HepG2 (cell line): ENCODE data around the gene SLC41A1. TPM values are rescaled to one million over a fixed set of nuclear protein-coding genes. Genes with fewer than 3 reads are reported as not detected.

Experiments
- ATAC-seq: fragments of 200-7000 bp; cut with Tn5 transposase; 3 replicates; pipeline ENCODE4 v1.9.1; 2020; ENCODE audit warnings: mild to moderate bottlenecking, moderate library complexity
- BruUV-seq: library from RNA; stranded (reverse); fragments of 400-500 nt; replicated peaks from 2 replicates; lab custom pipeline; 2021; lab: Mats Ljungman, UMichigan
- CTCF ChIA-PET: fragments of 300-600 bp; formaldehyde crosslinking; extraction: SDS; loops from one replicate; lab custom pipeline; 2021; ENCODE audit warnings: low total read pairs, inconsistent platforms, low intra/inter-chr PET ratio; lab: Yijun Ruan, JAX
- POLR2A ChIA-PET: fragments of 350-600 bp; sonication (Branson Sonifier 250); formaldehyde crosslinking; loops from one replicate; lab custom pipeline; 2020; ENCODE audit warnings: antibody characterized with exemption, inconsistent platforms; lab: Yijun Ruan, JAX
- DNase-seq: peaks from one replicate; pipeline ENCODE4 v3.0.0-alpha.2; 2015; ENCODE audit warnings: low spot score
- FAIRE-seq: peaks from 3 replicates; lab custom pipeline; 2011; peaks lifted over from hg19 to GRCh38; lab: Jason Lieb, UNC
- H2AFZ ChIP-seq: one replicate; pipeline ENCODE4 v1.6.1; 2011; ENCODE audit warnings: low read length, inconsistent platforms
- H3K27ac ChIP-seq: fragments of 300-600 bp; 3 replicates; pipeline ENCODE4 v1.8.0; 2011; ENCODE audit warnings: mixed run types, mild to moderate bottlenecking, mixed read lengths, low read length, inconsistent platforms; ENCODE audit not compliant: insufficient read depth; ENCODE audit errors: extremely low read length
- H3K27me3 ChIP-seq, 2 experiments: fragments of 200-600 bp in 1 of 2; 2 replicates in 1 of 2; 3 replicates in 1 of 2; pipeline versions ENCODE4 v1.6.0 to v1.8.0; 2011; ENCODE audit warnings: low read length in 2 of 2, mild to moderate bottlenecking in 2 of 2, moderate library complexity in 2 of 2, inconsistent platforms in 1 of 2; ENCODE audit not compliant: insufficient read depth in 2 of 2, control insufficient read depth in 1 of 2
- H3K36me3 ChIP-seq, 2 experiments: fragments of 200-600 bp in 1 of 2; replicated peaks in 1 of 2; 2 replicates in 1 of 2; 3 replicates in 1 of 2; pipeline versions ENCODE4 v1.5.1 to v1.8.0; 2011; ENCODE audit warnings: low read length in 2 of 2, inconsistent platforms in 1 of 2; ENCODE audit not compliant: insufficient read depth in 2 of 2, control insufficient read depth in 1 of 2
- H3K4me1 ChIP-seq: 2 replicates; pipeline ENCODE4 v1.5.1; 2012; ENCODE audit warnings: low read length, inconsistent platforms; ENCODE audit not compliant: insufficient read depth
- H3K4me2 ChIP-seq: 2 replicates; pipeline ENCODE4 v1.6.0; 2011; ENCODE audit warnings: low read depth, low read length, inconsistent platforms
- H3K4me3 ChIP-seq, 3 experiments: fragments of 200-600 bp in 1 of 3; sonication (generic), shearing (Covaris generic) in 1 of 3; replicated peaks in 1 of 3; 2 replicates each; pipeline ENCODE4 v1.5.1; 2011 to 2016; ENCODE audit warnings: low read length in 3 of 3, inconsistent platforms in 2 of 3, low read depth in 2 of 3, mild to moderate bottlenecking in 2 of 3, control low read depth in 1 of 3, mixed read lengths in 1 of 3; ENCODE audit not compliant: insufficient read depth in 1 of 3
- H3K79me2 ChIP-seq: one replicate; pipeline ENCODE4 v1.6.1; 2011; ENCODE audit warnings: low read length, inconsistent platforms; ENCODE audit not compliant: insufficient read depth
- H3K9ac ChIP-seq: 2 replicates; pipeline ENCODE4 v1.6.0; 2011; ENCODE audit warnings: mild to moderate bottlenecking, low read depth, low read length, inconsistent platforms; ENCODE audit not compliant: insufficient read depth
- H3K9me3 ChIP-seq: 2 replicates; pipeline ENCODE4 v1.5.1; 2012; ENCODE audit warnings: mild to moderate bottlenecking, low read length
- H4K20me1 ChIP-seq: 2 replicates; pipeline ENCODE4 v1.6.0; 2011; ENCODE audit warnings: inconsistent platforms, mild to moderate bottlenecking, low read length, moderate library complexity; ENCODE audit not compliant: insufficient read depth
- FOXA3 ChIP-seq: IDR thresholded peaks from 2 replicates; pipeline ENCODE4 v1.6.1; 2016; ENCODE audit warnings: missing genetic modification reagents, missing compliant biosample characterization
- KLF11 ChIP-seq: IDR thresholded peaks from 2 replicates; pipeline ENCODE4 v1.6.1; 2016; ENCODE audit warnings: missing compliant biosample characterization
- NFKB2 ChIP-seq: sonication (generic); formaldehyde crosslinking; IDR thresholded peaks from 2 replicates; pipeline ENCODE4 v1.4.0; 2020; ENCODE audit warnings: missing genetic modification reagents, borderline replicate concordance
- NR2F1 ChIP-seq, 2 experiments: fragments of 450-650 bp in 1 of 2; formaldehyde crosslinking in 1 of 2; IDR thresholded peaks; 2 replicates each; pipeline versions ENCODE4 v1.5.0 to v1.6.1; 2016 to 2020; ENCODE audit warnings: mild to moderate bottlenecking in 1 of 2, missing compliant biosample characterization in 1 of 2, missing genetic modification reagents in 1 of 2, moderate library complexity in 1 of 2
- RBM22 ChIP-seq: fragments of 200-400 bp; formaldehyde crosslinking; optimal IDR thresholded peaks from 2 replicates; pipeline ENCODE3; 2017; ENCODE audit warnings: mild to moderate bottlenecking, low read length, moderate library complexity
- SOX6 ChIP-seq, 2 experiments: fragments of 450-650 bp in 1 of 2; sonication (generic) in 1 of 2; formaldehyde crosslinking in 1 of 2; IDR thresholded peaks; 2 replicates each; pipeline versions ENCODE4 v1.4.0 to v1.6.1; 2017 to 2020; ENCODE audit warnings: antibody characterized with exemption in 1 of 2, mild to moderate bottlenecking in 1 of 2, missing genetic modification reagents in 1 of 2
- ZNF460 ChIP-seq: sonication (generic); formaldehyde crosslinking; IDR thresholded peaks from 2 replicates; pipeline ENCODE4 v1.5.1; 2020; ENCODE audit warnings: missing genetic modification reagents, mild to moderate bottlenecking, borderline replicate concordance
- WGBS: methylation state at CpG from one replicate; pipeline ENCODE4 v1.1.6; 2017; ENCODE audit warnings: low lambda C conversion rate; 5-methylcytosine and 5-hydroxymethylcytosine counted together
- in situ Hi-C: cut with HindIII; loops from 2 replicates; pipeline ENCODE4 v1.10.0; 2017; ENCODE audit warnings: low pct_unique_long_range_greater_than_20kb; ENCODE audit not compliant: extremely low pct_ligation_motif_present
- intact Hi-C: fragments of 100-400 bp; cut with micrococcal nuclease; formaldehyde crosslinking; loops from one replicate; pipeline ENCODE4 v1.10.0; 2022; ENCODE audit not compliant: unreplicated experiment
- polyA plus RNA-seq, 8 experiments: library from polyadenylated mRNA; depleted of rRNA in 3 of 8; stranded (reverse) in 7 of 8; unstranded in 1 of 8; fragments of >200 nt; fragmentation: Illumina TruSeq in 4 of 8; extraction: Trizol in 4 of 8; gene quantifications; 2 replicates each; pipeline versions ENCODE4 v1.2.1 to v1.2.3, GENCODE V29; 2011 to 2016; ENCODE audit warnings: low read depth in 4 of 8, missing spikeins in 1 of 8, mixed read lengths in 1 of 8; ENCODE audit not compliant: insufficient read depth in 1 of 8
- total RNA-seq, 5 experiments: library from RNA; depleted of rRNA; stranded (reverse); fragments of >200 nt; fragmentation: Illumina TruSeq; extraction: Trizol; gene quantifications; 2 replicates each; pipeline ENCODE4 v1.2.3, GENCODE V29; 2016; ENCODE audit warnings: low read depth in 1 of 5
- TF ChIP-seq, protein P1 (sequence below): sonication (generic); formaldehyde crosslinking; IDR thresholded peaks from 2 replicates; pipeline ENCODE4 v1.4.0; 2020; ENCODE audit warnings: missing genetic modification reagents, mild to moderate bottlenecking, borderline replicate concordance
- TF ChIP-seq, protein P2 (sequence below): sonication (generic); formaldehyde crosslinking; IDR thresholded peaks from 2 replicates; pipeline ENCODE4 v1.5.0; 2020; ENCODE audit warnings: mild to moderate bottlenecking, missing genetic modification reagents, moderate library complexity

The SLC41A1 gene
- total and polyA plus RNA-seq, 2 of the 13 experiments (the other 11 are each of a cell fraction or from before 2014, with no cell fraction given): 2.2 to 4.6 TPM

DNA sequence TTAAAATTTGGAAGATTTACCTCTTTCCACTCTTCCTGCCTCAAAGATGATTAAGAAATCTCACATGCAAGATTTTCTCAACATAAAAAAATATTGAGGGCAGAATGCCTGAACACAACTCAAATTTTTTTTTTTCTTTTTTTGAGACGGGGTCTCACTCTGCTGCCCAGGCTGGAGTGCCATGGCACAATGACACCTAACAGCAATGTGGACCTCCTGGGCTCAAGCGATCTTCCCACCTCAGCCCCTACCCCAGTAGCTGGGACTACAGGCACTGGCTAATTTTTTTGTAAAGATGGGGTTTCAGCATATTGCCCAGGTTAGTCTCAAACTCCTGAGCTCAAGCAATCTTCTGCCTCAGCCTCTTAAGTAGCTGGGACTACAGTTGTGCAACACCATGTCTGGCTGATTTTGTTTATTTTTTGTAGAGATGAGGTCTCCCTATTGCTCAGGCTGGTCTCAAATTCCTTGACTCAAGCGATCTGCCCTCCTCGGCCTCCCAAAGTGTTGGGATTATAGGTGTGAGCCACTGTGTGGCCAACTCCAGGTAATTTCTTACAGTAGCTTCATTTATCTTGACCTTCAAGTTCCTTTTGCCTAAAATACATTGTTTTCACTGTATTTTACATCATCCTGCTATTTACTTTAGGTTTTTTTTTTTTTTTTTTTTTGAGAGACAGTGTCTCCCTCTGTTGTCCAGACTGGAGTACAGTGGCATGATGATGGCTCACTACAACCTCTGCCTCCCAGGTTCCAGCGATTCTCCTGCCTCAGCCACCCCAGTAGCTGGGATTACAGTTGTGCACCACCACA is 73.4 kb downstream of the SLC41A1 start:
- Histone ChIP-seq H3K27me3 (no peaks in the 10 kb centered on the region), H3K9ac (no peak overlapping the region), H2AFZ (no peak overlapping the region), H3K27ac (no peak overlapping the region), H3K4me3 (no peak overlapping the region), H3K9me3 (no peaks in the 10 kb centered on the region), H3K4me2 (no peak overlapping the region), H3K36me3 (peaks cover 0 to 11% of the 10 kb centered on the region in 2 experiments; a peak in 3 of 5 replicates), H3K79me2 (peaks cover 74% of the 10 kb centered on the region), H3K4me1 (peaks cover 35% of the 10 kb centered on the region), H4K20me1 (peaks cover 4% of the 10 kb centered on the region; the same call in 1 of the 2 replicates)
- ChIA-PET POLR2A (interaction anchor here (0.9 to 1.4 kb wide), 4 partner anchors 10 to 34 kb away, joined by 3 to 6 read pairs (median 4); no protein-coding TSS in a partner anchor), CTCF (no interaction called here)
- intact Hi-C loops: no loop called here
- BruUV-seq: no TSS peak
- ATAC-seq: peak; percentile 69
- in situ Hi-C loops: no loop called here
- 66% methylated on average over 5 of the region's 5 CpGs for WGBS
- DNase-seq: peak; percentile 25
- peak; percentile 56; the same call in 1 of the 2 replicates for TF ChIP-seq ZNF460 (CRISPR knock-in tag)
- peak; percentile 32 for TF ChIP-seq RBM22
- TF ChIP-seq FOXA3 (CRISPR knock-in tag): peak; percentile 55
- TF ChIP-seq NFKB2: no peak
- TF ChIP-seq KLF11 (CRISPR knock-in tag): no peak
- TF ChIP-seq SOX6 (IDR thresholded peaks at IDR 0.05): no peak
- peak; percentile 24; the same call in 1 of the 2 replicates for TF ChIP-seq SOX6 (CRISPR knock-in tag; IDR thresholded peaks at IDR 0.05)
- TF ChIP-seq, protein P1, sequence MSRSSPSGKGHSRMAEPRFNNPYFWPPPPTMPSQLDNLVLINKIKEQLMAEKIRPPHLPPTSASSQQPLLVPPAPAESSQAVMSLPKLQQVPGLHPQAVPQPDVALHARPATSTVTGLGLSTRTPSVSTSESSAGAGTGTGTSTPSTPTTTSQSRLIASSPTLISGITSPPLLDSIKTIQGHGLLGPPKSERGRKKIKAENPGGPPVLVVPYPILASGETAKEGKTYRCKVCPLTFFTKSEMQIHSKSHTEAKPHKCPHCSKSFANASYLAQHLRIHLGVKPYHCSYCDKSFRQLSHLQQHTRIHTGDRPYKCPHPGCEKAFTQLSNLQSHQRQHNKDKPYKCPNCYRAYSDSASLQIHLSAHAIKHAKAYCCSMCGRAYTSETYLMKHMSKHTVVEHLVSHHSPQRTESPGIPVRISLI (CRISPR knock-in tag): peak; percentile 96
- TF ChIP-seq, protein P2, sequence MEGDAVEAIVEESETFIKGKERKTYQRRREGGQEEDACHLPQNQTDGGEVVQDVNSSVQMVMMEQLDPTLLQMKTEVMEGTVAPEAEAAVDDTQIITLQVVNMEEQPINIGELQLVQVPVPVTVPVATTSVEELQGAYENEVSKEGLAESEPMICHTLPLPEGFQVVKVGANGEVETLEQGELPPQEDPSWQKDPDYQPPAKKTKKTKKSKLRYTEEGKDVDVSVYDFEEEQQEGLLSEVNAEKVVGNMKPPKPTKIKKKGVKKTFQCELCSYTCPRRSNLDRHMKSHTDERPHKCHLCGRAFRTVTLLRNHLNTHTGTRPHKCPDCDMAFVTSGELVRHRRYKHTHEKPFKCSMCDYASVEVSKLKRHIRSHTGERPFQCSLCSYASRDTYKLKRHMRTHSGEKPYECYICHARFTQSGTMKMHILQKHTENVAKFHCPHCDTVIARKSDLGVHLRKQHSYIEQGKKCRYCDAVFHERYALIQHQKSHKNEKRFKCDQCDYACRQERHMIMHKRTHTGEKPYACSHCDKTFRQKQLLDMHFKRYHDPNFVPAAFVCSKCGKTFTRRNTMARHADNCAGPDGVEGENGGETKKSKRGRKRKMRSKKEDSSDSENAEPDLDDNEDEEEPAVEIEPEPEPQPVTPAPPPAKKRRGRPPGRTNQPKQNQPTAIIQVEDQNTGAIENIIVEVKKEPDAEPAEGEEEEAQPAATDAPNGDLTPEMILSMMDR: peak; percentile 34
- no peak for TF ChIP-seq NR2F1 (CRISPR knock-in tag; IDR thresholded peaks at IDR 0.05)
- peak; percentile 61 for FAIRE-seq

Other genes with a start within 250 kb of the SLC41A1 start
- gene ELK4, start 181.2 kb downstream of the SLC41A1 start, total RNA-seq (2016; rRNA removed; fragmentation: Illumina TruSeq; extraction: Trizol): 13.1 and 15.0 TPM in 2 replicates
- gene ELK4, start 181.2 kb downstream of the SLC41A1 start, polyA plus RNA-seq (2011; rRNA removed): 6.8 and 8.3 TPM in 2 replicates
- 1.9 and 3.4 TPM in 2 replicates for gene SLC45A3, start 132.7 kb downstream of the SLC41A1 start, total RNA-seq (2016; rRNA removed; fragmentation: Illumina TruSeq; extraction: Trizol)
- gene SLC45A3, start 132.7 kb downstream of the SLC41A1 start, polyA plus RNA-seq (2011; rRNA removed): 4.1 and 7.3 TPM in 2 replicates
- 117 and 194 TPM in 2 replicates for gene NUCKS1, start 63.0 kb downstream of the SLC41A1 start, total RNA-seq (2016; rRNA removed; fragmentation: Illumina TruSeq; extraction: Trizol)
- 25.1 and 35.5 TPM in 2 replicates for gene NUCKS1, start 63.0 kb downstream of the SLC41A1 start, polyA plus RNA-seq (2011; rRNA removed)
- 10.1 and 13.1 TPM in 2 replicates for gene RAB29, start 37.7 kb downstream of the SLC41A1 start, total RNA-seq (2016; rRNA removed; fragmentation: Illumina TruSeq; extraction: Trizol)
- 8.7 and 10.0 TPM in 2 replicates for gene RAB29, start 37.7 kb downstream of the SLC41A1 start, polyA plus RNA-seq (2011; rRNA removed)
- not detected in 2 replicates for gene PM20D1, start 36.9 kb upstream of the SLC41A1 start, total RNA-seq (2016; rRNA removed; fragmentation: Illumina TruSeq; extraction: Trizol)
- not detected in 2 replicates for gene PM20D1, start 36.9 kb upstream of the SLC41A1 start, polyA plus RNA-seq (2011; rRNA removed)
- 0.04 and 0.15 TPM in 2 replicates for gene SLC26A9, start 130.3 kb upstream of the SLC41A1 start, total RNA-seq (2016; rRNA removed; fragmentation: Illumina TruSeq; extraction: Trizol)
- gene SLC26A9, start 130.3 kb upstream of the SLC41A1 start, polyA plus RNA-seq (2011; rRNA removed): 0.03 and 0.11 TPM in 2 replicates
- gene RAB7B, start 190.2 kb upstream of the SLC41A1 start, total RNA-seq (2016; rRNA removed; fragmentation: Illumina TruSeq; extraction: Trizol): 0.34 and 0.46 TPM in 2 replicates
- gene RAB7B, start 190.2 kb upstream of the SLC41A1 start, polyA plus RNA-seq (2011; rRNA removed): 0.05 and 0.39 TPM in 2 replicates
- 0.69 and 0.95 TPM in 2 replicates for gene CTSE, start 210.7 kb upstream of the SLC41A1 start, total RNA-seq (2016; rRNA removed; fragmentation: Illumina TruSeq; extraction: Trizol)
- gene CTSE, start 210.7 kb upstream of the SLC41A1 start, polyA plus RNA-seq (2011; rRNA removed): 0.37 and 0.50 TPM in 2 replicates
- 1.6 and 2.7 TPM in 2 replicates for gene RHEX, start 240.0 kb upstream of the SLC41A1 start, total RNA-seq (2016; rRNA removed; fragmentation: Illumina TruSeq; extraction: Trizol)
- gene RHEX, start 240.0 kb upstream of the SLC41A1 start, polyA plus RNA-seq (2011; rRNA removed): 1.3 and 1.4 TPM in 2 replicates